HCT116 (cell line): Measurements from ENCODE around the gene FHOD1. TPM values are rescaled to one million over a fixed set of nuclear protein-coding genes. Genes with fewer than 3 reads are reported as not detected.
A peak's percentile ranks its signal among the peaks of the same experiment; 100 is the strongest.

Experiments
- ATAC-seq: fragments of 200-7000 bp; cut with Tn5 transposase; 2 replicates; pipeline ENCODE4 v1.9.1; 2020; ENCODE audit warnings: mild to moderate bottlenecking, moderate library complexity
- BruUV-seq: library from RNA; stranded (reverse); fragments of 400-500 nt; replicated peaks from 2 replicates; lab custom pipeline; 2021; lab: Mats Ljungman, UMichigan
- CTCF ChIA-PET: fragments of 300-600 bp; sonication (Branson Sonifier 250); formaldehyde crosslinking; loops from one replicate; lab custom pipeline; 2021; ENCODE audit warnings: antibody characterized with exemption; lab: Charles Lee
- POLR2A ChIA-PET: fragments of 300-600, 350-600 bp; sonication (Branson Sonifier 250); formaldehyde crosslinking; loops from one replicate; lab custom pipeline; 2021; ENCODE audit warnings: antibody characterized with exemption; lab: Charles Lee
- RAD21 ChIA-PET, 2 experiments: fragments of 300-600 bp; sonication (Branson Sonifier 250); formaldehyde crosslinking; loops; one replicate each; lab custom pipeline; 2023; ENCODE audit warnings: low total read pairs in 2 of 2; ENCODE audit not compliant: uncharacterized antibody in 2 of 2, unreplicated experiment in 2 of 2, low non-redundant PET in 1 of 2; lab: Charles Lee
- DNase-seq: peaks from one replicate; pipeline ENCODE4 v3.0.0-alpha.2; 2010; ENCODE audit warnings: low read depth, low spot score
- H2AFZ ChIP-seq: fragments of 200-600 bp; shearing (Covaris generic), sonication (generic); 2 replicates; pipeline ENCODE4 v1.6.1; 2017; ENCODE audit warnings: low read depth, mixed run types, mixed read lengths, antibody characterized with exemption, low read length; ENCODE audit not compliant: poor library complexity, severe bottlenecking
- H3K27ac ChIP-seq: 2 replicates; pipeline ENCODE4 v1.5.1; 2012; ENCODE audit warnings: low read depth, low read length
- H3K27me3 ChIP-seq: fragments of 200-600 bp; sonication (generic); 2 replicates; pipeline ENCODE4 v1.6.1; 2016; ENCODE audit warnings: mixed run types, low read length, mixed read lengths; ENCODE audit not compliant: insufficient read depth
- H3K36me3 ChIP-seq, 2 experiments: fragments of 200-500 bp in 1 of 2; fragments of 200-600 bp in 1 of 2; sonication (Bioruptor generic) in 1 of 2; sonication (generic) in 1 of 2; 2 replicates each; pipeline versions ENCODE4 v1.5.1 to v1.6.1; 2014 to 2016; ENCODE audit warnings: low read length in 2 of 2, inconsistent platforms in 1 of 2, mixed read lengths in 1 of 2, mixed run types in 1 of 2; ENCODE audit not compliant: insufficient read depth in 2 of 2, control insufficient read depth in 1 of 2
- H3K4me1 ChIP-seq, 2 experiments: fragments of 200-600 bp in 1 of 2; sonication (generic) in 1 of 2; 2 replicates each; pipeline versions ENCODE4 v1.5.1 to v1.6.1; 2012 to 2017; ENCODE audit warnings: low read length in 2 of 2, inconsistent platforms in 1 of 2, mild to moderate bottlenecking in 1 of 2, mixed read lengths in 1 of 2, mixed run types in 1 of 2, moderate library complexity in 1 of 2; ENCODE audit not compliant: insufficient read depth in 2 of 2, control insufficient read depth in 1 of 2
- H3K4me2 ChIP-seq: fragments of 200-600 bp; sonication (generic); 2 replicates; pipeline ENCODE4 v1.6.1; 2017; ENCODE audit warnings: mixed run types, low read length, mixed read lengths
- H3K4me3 ChIP-seq, 2 experiments: fragments of 200-600 bp in 1 of 2; sonication (generic) in 1 of 2; replicated peaks in 1 of 2; 2 replicates each; pipeline ENCODE4 v1.5.1; 2011 to 2016; ENCODE audit warnings: low read length in 2 of 2, control low read depth in 1 of 2, low read depth in 1 of 2, mild to moderate bottlenecking in 1 of 2, mixed read lengths in 1 of 2, mixed run types in 1 of 2
- H3K79me2 ChIP-seq: fragments of 200-600 bp; sonication (generic); 2 replicates; pipeline ENCODE4 v1.6.1; 2017; ENCODE audit warnings: mild to moderate bottlenecking, mixed run types, low read length, moderate library complexity, mixed read lengths; ENCODE audit not compliant: insufficient read depth
- H3K9ac ChIP-seq: fragments of 200-600 bp; sonication (generic); 2 replicates; pipeline ENCODE4 v1.6.1; 2016; ENCODE audit warnings: low read length, mixed read lengths
- H3K9me2 ChIP-seq: fragments of 200-600 bp; sonication (generic), shearing (Covaris generic); 2 replicates; pipeline ENCODE4 v1.6.1; 2017; ENCODE audit warnings: mixed run types, mild to moderate bottlenecking, moderate library complexity; ENCODE audit not compliant: insufficient read depth
- H3K9me3 ChIP-seq, 2 experiments: fragments of 200-500 bp in 1 of 2; fragments of 200-600 bp in 1 of 2; sonication (Bioruptor generic) in 1 of 2; sonication (generic) in 1 of 2; 2 replicates each; pipeline ENCODE4 v1.6.1; 2014 to 2017; ENCODE audit warnings: low read length in 2 of 2, mixed read lengths in 2 of 2, inconsistent platforms in 1 of 2, low read depth in 1 of 2, mild to moderate bottlenecking in 1 of 2, mixed run types in 1 of 2, moderate library complexity in 1 of 2; ENCODE audit not compliant: control insufficient read depth in 1 of 2, insufficient read depth in 1 of 2
- H4K20me1 ChIP-seq: fragments of 200-600 bp; sonication (generic), shearing (Covaris generic); 2 replicates; pipeline ENCODE4 v1.6.1; 2017; ENCODE audit warnings: mixed run types, mild to moderate bottlenecking, moderate library complexity; ENCODE audit not compliant: insufficient read depth
- EGR1 ChIP-seq: IDR thresholded peaks from 2 replicates; pipeline ENCODE4 v1.6.1; 2012; ENCODE audit warnings: low read depth
- ELF1 ChIP-seq: IDR thresholded peaks from 2 replicates; pipeline ENCODE4 v1.6.1; 2012; ENCODE audit warnings: low read depth, borderline replicate concordance
- POLR2A ChIP-seq: IDR thresholded peaks from 2 replicates; pipeline ENCODE4 v1.7.0; 2011; ENCODE audit warnings: borderline replicate concordance; ENCODE audit not compliant: insufficient read depth, insufficient read length; ENCODE audit errors: extremely low read depth
- SIN3A ChIP-seq: IDR thresholded peaks from 2 replicates; pipeline ENCODE4 v1.6.1; 2012; ENCODE audit warnings: low read depth
- SRF ChIP-seq: IDR thresholded peaks from 2 replicates; pipeline ENCODE4 v1.6.1; 2012; ENCODE audit warnings: low read depth
- YY1 ChIP-seq: IDR thresholded peaks from 2 replicates; pipeline ENCODE4 v1.6.1; 2011; ENCODE audit warnings: low read length, low read depth, moderate library complexity, mild to moderate bottlenecking; ENCODE audit not compliant: insufficient replicate concordance; ENCODE audit errors: extremely low read depth
- ZFX ChIP-seq: fragments of 450-650 bp; IDR thresholded peaks from 2 replicates; pipeline ENCODE4 v1.6.1; 2017
- intact Hi-C: fragments of 100-400 bp; cut with micrococcal nuclease; formaldehyde crosslinking; loops from 2 replicates; pipeline ENCODE4 v1.10.0; 2022
- total RNA-seq: library from RNA; stranded (reverse); gene quantifications from one replicate; pipeline ENCODE4 v1.2.1, GENCODE V29; 2021; ENCODE audit not compliant: unreplicated experiment
- TF ChIP-seq, protein P1 (sequence below): IDR thresholded peaks from 2 replicates; pipeline ENCODE4 v1.6.1; 2012
- TF ChIP-seq, protein P2 (sequence below), 3 experiments: fragments of 200-600 bp in 1 of 3; sonication (generic) in 1 of 3; IDR thresholded peaks in 2 of 3; conservative IDR thresholded peaks in 1 of 3; 2 replicates each; pipeline ENCODE4 v1.5.1; 2012 to 2017; ENCODE audit warnings: low read depth in 2 of 3, low read length in 2 of 3, antibody characterized with exemption in 1 of 3, borderline replicate concordance in 1 of 3, control low read depth in 1 of 3, mild to moderate bottlenecking in 1 of 3, mixed read lengths in 1 of 3, mixed run types in 1 of 3, moderate library complexity in 1 of 3; ENCODE audit not compliant: insufficient read depth in 1 of 3
- TF ChIP-seq, protein P3 (sequence below): IDR thresholded peaks from 2 replicates; pipeline ENCODE4 v1.6.1; 2012

The FHOD1 gene
- total RNA-seq, 1 experiment from 2014 or later: 69.2 TPM

DNA sequence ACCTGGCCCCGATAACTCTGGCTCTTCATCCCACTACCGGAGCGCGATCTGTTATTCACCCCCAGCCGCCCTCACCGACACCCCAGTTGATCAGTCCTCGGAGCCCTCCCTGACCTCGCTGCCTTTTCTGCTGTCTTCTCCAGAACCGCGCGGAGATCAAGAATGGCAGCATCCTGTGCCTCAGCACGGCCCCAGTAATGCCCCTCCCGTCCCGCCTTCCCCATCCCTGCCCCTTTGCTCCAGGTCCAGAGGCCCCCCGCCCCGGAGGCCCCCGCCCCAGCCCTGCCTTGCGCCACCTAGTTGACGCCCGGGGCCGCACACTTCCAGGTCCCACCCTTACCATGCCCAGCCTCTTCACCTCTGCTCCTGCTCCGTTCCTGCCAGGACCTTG, 47.5 kb downstream of the FHOD1 start:
- Histone ChIP-seq H2AFZ (no peak overlapping the region), H3K36me3 (peaks cover 27 to 39% of the 10 kb centered on the region in 2 experiments; a peak in 3 of 4 replicates)
- CTCF ChIA-PET: interaction anchor here (0.7 to 2.3 kb wide), 6 partner anchors 13 to 305 kb away, joined by 4 to 13 read pairs (median 8); partner anchors contain the start of genes FHOD1 and TMEM208

More for the DNA sequence above, 47.5 kb downstream of the FHOD1 start:
- ATAC-seq: peak; percentile 61
- no peaks in the 10 kb centered on the region for H3K9me3 ChIP-seq
- H3K9me2 ChIP-seq: no peaks in the 10 kb centered on the region
- peak overlapping the region; percentile 97 for H3K4me2 ChIP-seq
- RAD21 ChIA-PET: no interaction called here
- H4K20me1 ChIP-seq: no peaks in the 10 kb centered on the region; the same call in 1 of the 2 replicates
- TF ChIP-seq POLR2A (peak; percentile 20), SIN3A (no peak), EGR1 (no peak), ELF1 (no peak), ZFX (no peak), YY1 (no peak), SRF (no peak)
- TF ChIP-seq, protein P1, sequence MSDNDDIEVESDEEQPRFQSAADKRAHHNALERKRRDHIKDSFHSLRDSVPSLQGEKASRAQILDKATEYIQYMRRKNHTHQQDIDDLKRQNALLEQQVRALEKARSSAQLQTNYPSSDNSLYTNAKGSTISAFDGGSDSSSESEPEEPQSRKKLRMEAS: no peak
- TF ChIP-seq, protein P2, sequence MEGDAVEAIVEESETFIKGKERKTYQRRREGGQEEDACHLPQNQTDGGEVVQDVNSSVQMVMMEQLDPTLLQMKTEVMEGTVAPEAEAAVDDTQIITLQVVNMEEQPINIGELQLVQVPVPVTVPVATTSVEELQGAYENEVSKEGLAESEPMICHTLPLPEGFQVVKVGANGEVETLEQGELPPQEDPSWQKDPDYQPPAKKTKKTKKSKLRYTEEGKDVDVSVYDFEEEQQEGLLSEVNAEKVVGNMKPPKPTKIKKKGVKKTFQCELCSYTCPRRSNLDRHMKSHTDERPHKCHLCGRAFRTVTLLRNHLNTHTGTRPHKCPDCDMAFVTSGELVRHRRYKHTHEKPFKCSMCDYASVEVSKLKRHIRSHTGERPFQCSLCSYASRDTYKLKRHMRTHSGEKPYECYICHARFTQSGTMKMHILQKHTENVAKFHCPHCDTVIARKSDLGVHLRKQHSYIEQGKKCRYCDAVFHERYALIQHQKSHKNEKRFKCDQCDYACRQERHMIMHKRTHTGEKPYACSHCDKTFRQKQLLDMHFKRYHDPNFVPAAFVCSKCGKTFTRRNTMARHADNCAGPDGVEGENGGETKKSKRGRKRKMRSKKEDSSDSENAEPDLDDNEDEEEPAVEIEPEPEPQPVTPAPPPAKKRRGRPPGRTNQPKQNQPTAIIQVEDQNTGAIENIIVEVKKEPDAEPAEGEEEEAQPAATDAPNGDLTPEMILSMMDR (IDR thresholded peaks at IDR 0.05 in 2 of 3, conservative IDR thresholded peaks at IDR 0.05 in 1 of 3; ENCODE audit: borderline replicate concordance in 1 of 3, insufficient read depth in 1 of 3, low read depth in 2 of 3, low read length in 2 of 3): peak in 2 of 3 experiments; percentile 31 to 48; a peak in 3 of 6 replicates
- TF ChIP-seq, protein P3, sequence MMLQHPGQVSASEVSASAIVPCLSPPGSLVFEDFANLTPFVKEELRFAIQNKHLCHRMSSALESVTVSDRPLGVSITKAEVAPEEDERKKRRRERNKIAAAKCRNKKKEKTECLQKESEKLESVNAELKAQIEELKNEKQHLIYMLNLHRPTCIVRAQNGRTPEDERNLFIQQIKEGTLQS: no peak
- BruUV-seq: no TSS peak
- DNase-seq: no peak
- intact Hi-C loops: no loop called here
- H3K27ac ChIP-seq: peak overlapping the region; percentile 99
- peaks cover 15 to 33% of the 10 kb centered on the region in 2 experiments for H3K4me1 ChIP-seq
- POLR2A ChIA-PET: interaction anchor here (0.7 to 2.3 kb wide), 2 partner anchors 42 to 45 kb away, joined by 8 read pairs; no protein-coding TSS in a partner anchor
- H3K79me2 ChIP-seq: peaks cover 29% of the 10 kb centered on the region
- peak overlapping the region; percentile 75 for H3K9ac ChIP-seq
- H3K27me3 ChIP-seq: no peaks in the 10 kb centered on the region
- peak overlapping the region; percentile 78 for H3K4me3 ChIP-seq
